SW480 (cell line): Measurements from ENCODE around the gene ZNF518A.
A peak's percentile ranks its signal among the peaks of the same experiment; 100 is the strongest.

ENCODE experiments used
- DNase-seq: peaks from one replicate; pipeline ENCODE4 v3.0.0-alpha.2; 2016; ENCODE audit warnings: low spot score

Gene ZNF518A

GRCh38 chr10:96129387-96130325 is at the start of gene ZNF518A:
Gene ZNF518A (plus strand): TSS chr10:96130297. CDS start chr10:96156323, 26,026 bp downstream.
- peak; percentile 95 for DNase-seq

GRCh38 chr10:96082153-96082552 is 47.9 kb upstream of the ZNF518A start:
- DNase-seq = no peak

- DNase-seq = no peak
Measured at GRCh38 chr10:96082748-96083147, 47.3 kb upstream of the ZNF518A start.

- DNase-seq = peak; percentile 27
Measured at GRCh38 chr10:96089116-96089515, 41.0 kb upstream of the ZNF518A start.

- peak; percentile 95 for DNase-seq
Measured at GRCh38 chr10:96089670-96090462, 40.2 kb upstream of the ZNF518A start.

- DNase-seq = no peak
Measured at GRCh38 chr10:96090463-96090800, 39.7 kb upstream of the ZNF518A start.

- DNase-seq = no peak
Measured at GRCh38 chr10:96092999-96093767, 36.9 kb upstream of the ZNF518A start.

GRCh38 chr10:96093948-96094347 is 36.1 kb upstream of the ZNF518A start:
- DNase-seq = no peak

GRCh38 chr10:96096958-96097357 is 33.1 kb upstream of the ZNF518A start:
- DNase-seq = no peak

- DNase-seq = no peak
Measured at GRCh38 chr10:96097865-96098264, 32.2 kb upstream of the ZNF518A start.

- no peak for DNase-seq
Measured at GRCh38 chr10:96107623-96108038, 22.5 kb upstream of the ZNF518A start.

- no peak for DNase-seq
Measured at GRCh38 chr10:96112531-96112930, 17.6 kb upstream of the ZNF518A start.

GRCh38 chr10:96118604-96119450 is 11.3 kb upstream of the ZNF518A start:
- DNase-seq = peak; percentile 90

- DNase-seq = no peak
Measured at GRCh38 chr10:96122824-96123223, 7.3 kb upstream of the ZNF518A start.

GRCh38 chr10:96124230-96125141 is 5.6 kb upstream of the ZNF518A start:
- peak; percentile 59 for DNase-seq

- no peak for DNase-seq
Measured at GRCh38 chr10:96125142-96125515, 5.0 kb upstream of the ZNF518A start.

GRCh38 chr10:96130326-96130995 is 364 bp downstream of the ZNF518A start:
- peak; percentile 87 for DNase-seq

- no peak for DNase-seq
Measured at GRCh38 chr10:96131621-96132020, 1.5 kb downstream of the ZNF518A start.

- no peak for DNase-seq
Measured at GRCh38 chr10:96133135-96133534, 3.0 kb downstream of the ZNF518A start.

GRCh38 chr10:96136810-96137209 is 6.7 kb downstream of the ZNF518A start:
- no peak for DNase-seq
